ENCODE results near the gene B3GNT9.

B3GNT9 gene

DNA sequence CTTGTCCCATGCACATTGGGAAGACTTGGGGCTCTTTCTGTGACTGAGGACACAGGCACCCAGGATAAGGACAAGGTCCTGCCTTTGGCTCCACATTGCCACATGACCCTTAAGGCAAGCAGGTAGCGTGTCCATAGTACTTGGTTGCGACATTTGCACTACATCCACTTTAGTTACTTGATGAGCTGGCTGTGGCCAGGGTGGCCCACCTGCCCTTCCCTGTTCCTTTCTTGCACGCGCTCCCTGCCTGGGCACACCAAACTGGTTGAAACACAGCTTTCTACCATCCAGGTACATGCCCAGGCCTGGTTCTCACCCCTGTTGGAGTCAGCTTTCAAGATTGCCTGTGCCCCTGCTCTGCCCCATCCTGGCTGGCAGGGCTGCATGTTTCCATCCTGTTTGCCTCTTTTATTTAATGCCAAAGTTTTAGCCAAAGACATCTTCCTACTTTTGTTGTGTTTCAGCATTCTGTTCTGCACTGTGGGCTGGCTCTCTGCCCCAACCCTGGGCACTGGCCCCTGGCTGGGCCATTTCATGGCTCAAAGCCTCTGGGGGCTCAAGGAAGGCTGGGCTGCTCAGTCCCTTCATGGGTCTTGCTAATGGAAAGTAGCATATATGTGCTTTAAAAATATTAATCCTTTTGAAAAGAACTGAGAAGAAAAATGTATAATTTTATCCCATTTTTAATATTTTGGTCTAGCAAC lies 3.2 kb downstream of the B3GNT9 start:
- Histone ChIP-seq H3K27me3 (ENCODE audit: insufficient read depth, low read length, poor library complexity) (no peaks in the 10 kb centered on the region), H3K9ac (ENCODE audit: low read depth, low read length) (no peak overlapping the region), H3K4me1 (ENCODE audit: insufficient read depth, low read length) (no peaks in the 10 kb centered on the region), H2AFZ (ENCODE audit: low read depth, low read length) (no peak overlapping the region), H3K79me2 (ENCODE audit: insufficient read depth, low read length) (no peaks in the 10 kb centered on the region), H3K9me3 (ENCODE audit: insufficient read depth, low read length, severe bottlenecking) (no peaks in the 10 kb centered on the region), H3K36me3 (ENCODE audit: insufficient read depth, low read length) (peaks cover 62% of the 10 kb centered on the region), H4K20me1 (ENCODE audit: insufficient read depth, low read length) (peaks cover 11% of the 10 kb centered on the region; the same call in 1 of the 2 replicates), H3K4me3 (ENCODE audit: low read depth in 1 of 2, low read length in 2 of 2) (no peak overlapping the region), H3K4me2 (ENCODE audit: insufficient read depth, low read length) (no peak overlapping the region), H3K27ac (ENCODE audit: low read length) (no peak overlapping the region)
- TF ChIP-seq, protein P1, sequence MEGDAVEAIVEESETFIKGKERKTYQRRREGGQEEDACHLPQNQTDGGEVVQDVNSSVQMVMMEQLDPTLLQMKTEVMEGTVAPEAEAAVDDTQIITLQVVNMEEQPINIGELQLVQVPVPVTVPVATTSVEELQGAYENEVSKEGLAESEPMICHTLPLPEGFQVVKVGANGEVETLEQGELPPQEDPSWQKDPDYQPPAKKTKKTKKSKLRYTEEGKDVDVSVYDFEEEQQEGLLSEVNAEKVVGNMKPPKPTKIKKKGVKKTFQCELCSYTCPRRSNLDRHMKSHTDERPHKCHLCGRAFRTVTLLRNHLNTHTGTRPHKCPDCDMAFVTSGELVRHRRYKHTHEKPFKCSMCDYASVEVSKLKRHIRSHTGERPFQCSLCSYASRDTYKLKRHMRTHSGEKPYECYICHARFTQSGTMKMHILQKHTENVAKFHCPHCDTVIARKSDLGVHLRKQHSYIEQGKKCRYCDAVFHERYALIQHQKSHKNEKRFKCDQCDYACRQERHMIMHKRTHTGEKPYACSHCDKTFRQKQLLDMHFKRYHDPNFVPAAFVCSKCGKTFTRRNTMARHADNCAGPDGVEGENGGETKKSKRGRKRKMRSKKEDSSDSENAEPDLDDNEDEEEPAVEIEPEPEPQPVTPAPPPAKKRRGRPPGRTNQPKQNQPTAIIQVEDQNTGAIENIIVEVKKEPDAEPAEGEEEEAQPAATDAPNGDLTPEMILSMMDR (IDR thresholded peaks at IDR 0.05; ENCODE audit: borderline replicate concordance, extremely low read depth, low read length, poor library complexity, severe bottlenecking): no peak
- no peak for TF ChIP-seq EZH2 (IDR thresholded peaks at IDR 0.05; ENCODE audit: borderline replicate concordance, low read depth, low read length, severe bottlenecking)
- no peak for ATAC-seq (ENCODE audit: insufficient read depth, low read depth)
- no peak for DNase-seq

DNA sequence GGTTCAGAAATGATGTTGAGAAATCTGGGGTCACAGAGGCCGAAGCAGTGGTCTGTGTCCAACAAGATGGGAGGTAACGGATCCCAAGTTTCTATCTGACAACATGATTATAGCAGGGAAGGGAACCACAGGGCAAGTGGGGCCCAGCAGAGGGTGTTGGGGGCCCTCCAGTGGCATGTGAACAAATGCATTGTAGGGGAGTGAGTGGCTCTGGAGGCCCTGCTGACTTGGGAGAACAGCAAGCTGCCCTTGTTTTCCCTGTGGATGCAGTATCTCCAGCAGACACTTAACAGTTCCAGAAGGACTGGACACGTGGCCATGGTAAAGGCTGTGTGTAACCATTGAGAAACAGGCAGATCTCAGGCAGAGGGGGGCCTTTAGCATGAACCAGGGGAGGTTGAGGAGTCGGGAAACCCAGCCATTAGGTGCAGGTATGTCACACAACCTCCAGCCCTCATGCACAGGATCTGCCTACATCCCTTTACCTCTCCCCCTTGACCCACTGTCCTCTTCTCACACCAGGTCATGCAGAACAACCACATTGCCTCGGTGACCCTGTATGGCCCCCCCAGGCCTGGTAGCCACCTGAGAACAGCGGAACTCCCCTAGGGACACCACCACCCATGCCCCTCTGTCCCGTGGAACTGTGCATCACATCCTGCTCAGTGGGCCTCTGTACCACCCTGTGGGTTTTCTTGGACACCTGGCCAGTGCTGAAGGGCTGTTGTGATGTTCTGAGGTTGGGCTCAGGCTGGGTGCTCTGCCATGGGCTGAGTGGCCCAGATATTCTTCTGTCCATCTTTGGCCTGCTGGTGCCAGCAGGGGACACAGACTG lies 4.1 kb downstream of the B3GNT9 start:
- Histone ChIP-seq H3K4me2 (ENCODE audit: insufficient read depth, low read length) (no peak overlapping the region), H3K9me3 (ENCODE audit: insufficient read depth, low read length, severe bottlenecking) (no peaks in the 10 kb centered on the region), H4K20me1 (ENCODE audit: insufficient read depth, low read length) (peaks cover 10% of the 10 kb centered on the region; the same call in 1 of the 2 replicates), H3K4me3 (ENCODE audit: low read depth in 1 of 2, low read length in 2 of 2) (no peak overlapping the region), H3K27me3 (ENCODE audit: insufficient read depth, low read length, poor library complexity) (no peaks in the 10 kb centered on the region), H3K79me2 (ENCODE audit: insufficient read depth, low read length) (no peaks in the 10 kb centered on the region), H2AFZ (ENCODE audit: low read depth, low read length) (no peak overlapping the region), H3K27ac (ENCODE audit: low read length) (no peak overlapping the region), H3K4me1 (ENCODE audit: insufficient read depth, low read length) (no peaks in the 10 kb centered on the region), H3K9ac (ENCODE audit: low read depth, low read length) (no peak overlapping the region), H3K36me3 (ENCODE audit: insufficient read depth, low read length) (peaks cover 70% of the 10 kb centered on the region)
- DNase-seq: no peak
- TF ChIP-seq, protein P1 (IDR thresholded peaks at IDR 0.05; ENCODE audit: borderline replicate concordance, extremely low read depth, low read length, poor library complexity, severe bottlenecking): no peak
- no peak for TF ChIP-seq EZH2 (IDR thresholded peaks at IDR 0.05; ENCODE audit: borderline replicate concordance, low read depth, low read length, severe bottlenecking)
- no peak for ATAC-seq (ENCODE audit: insufficient read depth, low read depth)

DNA sequence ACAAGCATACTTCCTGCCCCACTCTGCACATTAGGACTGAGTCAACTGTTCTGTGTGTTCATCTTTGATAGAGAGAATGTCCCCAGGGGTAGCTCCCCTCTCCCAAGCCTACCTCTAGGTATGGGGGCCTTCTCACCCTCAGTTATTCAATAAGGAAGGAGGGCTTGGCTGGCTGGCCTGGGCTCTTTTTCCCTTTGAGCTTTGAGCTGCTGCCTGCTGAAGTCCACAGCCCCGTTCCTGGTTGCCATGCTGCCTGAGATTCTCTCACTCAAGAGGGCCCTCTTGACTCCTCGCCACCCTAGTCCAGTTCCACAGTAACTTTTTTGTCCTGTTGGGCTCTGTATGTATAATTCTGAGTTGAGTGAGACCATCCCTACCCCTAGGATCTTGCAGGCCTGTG lies 5.1 kb downstream of the B3GNT9 start:
- H2AFZ ChIP-seq (ENCODE audit: low read depth, low read length): no peak overlapping the region
- no peak for ATAC-seq (ENCODE audit: insufficient read depth, low read depth)
- no peaks in the 10 kb centered on the region for H3K4me1 ChIP-seq (ENCODE audit: insufficient read depth, low read length)
- TF ChIP-seq, protein P1 (IDR thresholded peaks at IDR 0.05; ENCODE audit: borderline replicate concordance, extremely low read depth, low read length, poor library complexity, severe bottlenecking): no peak
- no peak for TF ChIP-seq EZH2 (IDR thresholded peaks at IDR 0.05; ENCODE audit: borderline replicate concordance, low read depth, low read length, severe bottlenecking)
- peaks cover 80% of the 10 kb centered on the region for H3K36me3 ChIP-seq (ENCODE audit: insufficient read depth, low read length)
- no peak overlapping the region for H3K9ac ChIP-seq (ENCODE audit: low read depth, low read length)
- no peaks in the 10 kb centered on the region for H3K9me3 ChIP-seq (ENCODE audit: insufficient read depth, low read length, severe bottlenecking)
- H3K27me3 ChIP-seq (ENCODE audit: insufficient read depth, low read length, poor library complexity): no peaks in the 10 kb centered on the region
- no peaks in the 10 kb centered on the region for H3K79me2 ChIP-seq (ENCODE audit: insufficient read depth, low read length)
- H3K4me3 ChIP-seq (ENCODE audit: low read depth in 1 of 2, low read length in 2 of 2): no peak overlapping the region
- no peak overlapping the region for H3K4me2 ChIP-seq (ENCODE audit: insufficient read depth, low read length)
- H4K20me1 ChIP-seq (ENCODE audit: insufficient read depth, low read length): peaks cover 4% of the 10 kb centered on the region; the same call in 1 of the 2 replicates
- no peak for DNase-seq
- no peak overlapping the region for H3K27ac ChIP-seq (ENCODE audit: low read length)
